Peyer's patch (tissue), 4 donors: ENCODE measurements around the gene FAM180B.

ENCODE experiments used
- CTCF ChIP-seq, 6 experiments: fragments of 450-650 bp in 4 of 6; fragments of 200-600 bp in 2 of 6; sonication (generic) in 1 of 6; IDR thresholded peaks; one replicate each; pipeline ENCODE4 v1.5.1; 2017 to 2019; ENCODE audit warnings: antibody characterized with exemption in 6 of 6, mild to moderate bottlenecking in 3 of 6, moderate library complexity in 1 of 6
- POLR2A ChIP-seq, 2 donors: fragments of 450-650 bp; IDR thresholded peaks; one replicate each; pipeline ENCODE4 v1.5.1; 2017; ENCODE audit warnings: antibody characterized with exemption in 2 of 2, mild to moderate bottlenecking in 2 of 2, moderate library complexity in 2 of 2

DNA sequence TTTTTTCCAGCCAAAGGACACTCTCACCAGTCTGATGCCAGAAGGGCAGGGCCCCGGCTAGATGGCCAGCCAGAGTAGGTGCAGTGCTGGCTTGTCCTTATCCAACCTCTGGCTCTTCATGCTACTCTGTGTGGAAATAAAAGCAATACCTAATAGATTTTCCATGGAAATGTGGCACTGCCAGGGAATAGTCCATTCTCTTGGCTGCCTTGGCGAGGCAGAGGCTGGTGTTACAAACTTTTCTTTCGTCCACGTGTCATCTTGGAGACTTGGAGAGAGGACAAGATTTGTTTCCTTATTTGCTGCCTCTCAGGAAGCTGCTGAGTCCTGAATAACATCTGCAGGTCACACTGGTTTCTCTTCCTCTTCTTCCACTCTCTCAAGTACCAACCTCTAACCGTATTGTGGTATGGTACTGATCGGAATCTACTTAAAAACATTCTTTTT is 24.9 kb downstream of the FAM180B start:
- no peak for TF ChIP-seq POLR2A (IDR thresholded peaks at IDR 0.05)
- no peak for TF ChIP-seq CTCF (IDR thresholded peaks at IDR 0.05)
